Measurements from ENCODE around the gene ARMC8. TPM values are rescaled to one million over a fixed set of nuclear protein-coding genes. Genes with fewer than 3 reads are reported as not detected.

The ARMC8 gene
- total and polyA plus RNA-seq, 2 of the 8 experiments (the other 6 are each of a cell fraction or from before 2014, with no cell fraction given) = 47.3 to 58.5 TPM

GRCh38 chr3:138338244-138338643 is 151.1 kb downstream of the ARMC8 start (continued):
- TF ChIP-seq CTCF (IDR thresholded peaks at IDR 0.05; ENCODE audit: control extremely low read depth in 1 of 3, insufficient read depth in 1 of 3, low read depth in 1 of 3, low read length in 3 of 3) = no peak
- TF ChIP-seq TBP (IDR thresholded peaks at IDR 0.05; ENCODE audit: low read depth, low read length) = no peak
- TF ChIP-seq ASH2L (IDR thresholded peaks at IDR 0.05; ENCODE audit: low read length) = no peak

All from H1 (cell line).